HG03097 (cell line): ENCODE measurements around the gene LIG1.
"Not testable (repeated sequence)": the region's sequence is repeated elsewhere in the genome, so short reads cannot be mapped to it uniquely, and the experiment has no call there.

Source experiments
- ATAC-seq: cut with Tn5 transposase; IDR thresholded peaks from one replicate; pipeline ENCODE4 v1.9.1; 2021; ENCODE audit not compliant: unreplicated experiment, low FRiP score

Gene LIG1

GRCh38 chr19:48088991-48089390 is 81.2 kb downstream of the LIG1 start:
- not testable (repeated sequence) for ATAC-seq

- no peak for ATAC-seq
Observed at GRCh38 chr19:48085904-48086864, 84.0 kb downstream of the LIG1 start.

GRCh38 chr19:48085076-48085475 is 85.1 kb downstream of the LIG1 start:
- no peak for ATAC-seq

- ATAC-seq = no peak
Observed at GRCh38 chr19:48081106-48081505, 89.0 kb downstream of the LIG1 start.

- ATAC-seq = not testable (repeated sequence)
Observed at GRCh38 chr19:48070177-48070769, 99.9 kb downstream of the LIG1 start.

GRCh38 chr19:48069435-48069834 is 100.7 kb downstream of the LIG1 start:
- no peak for ATAC-seq
